Daoy (cell line): ENCODE results near the gene EEF1AKMT2. TPM values are rescaled to one million over a fixed set of nuclear protein-coding genes. Genes with fewer than 3 reads are reported as not detected.
"Not testable (repeated sequence)": the region's sequence is repeated elsewhere in the genome, so short reads cannot be mapped to it uniquely, and the experiment has no call there.

Experiments used
- DNase-seq: peaks from one replicate; pipeline ENCODE4 v3.0.0-alpha.2; 2015; ENCODE audit warnings: low read depth
- total RNA-seq: library from RNA; depleted of rRNA; stranded (reverse); fragments of >200 nt; shearing (Covaris generic); gene quantifications from 2 replicates; pipeline ENCODE4 v1.2.3, GENCODE V29; 2014; rRNA removed

The EEF1AKMT2 gene
- 40.9 and 43.0 TPM in 2 replicates for total RNA-seq

DNA sequence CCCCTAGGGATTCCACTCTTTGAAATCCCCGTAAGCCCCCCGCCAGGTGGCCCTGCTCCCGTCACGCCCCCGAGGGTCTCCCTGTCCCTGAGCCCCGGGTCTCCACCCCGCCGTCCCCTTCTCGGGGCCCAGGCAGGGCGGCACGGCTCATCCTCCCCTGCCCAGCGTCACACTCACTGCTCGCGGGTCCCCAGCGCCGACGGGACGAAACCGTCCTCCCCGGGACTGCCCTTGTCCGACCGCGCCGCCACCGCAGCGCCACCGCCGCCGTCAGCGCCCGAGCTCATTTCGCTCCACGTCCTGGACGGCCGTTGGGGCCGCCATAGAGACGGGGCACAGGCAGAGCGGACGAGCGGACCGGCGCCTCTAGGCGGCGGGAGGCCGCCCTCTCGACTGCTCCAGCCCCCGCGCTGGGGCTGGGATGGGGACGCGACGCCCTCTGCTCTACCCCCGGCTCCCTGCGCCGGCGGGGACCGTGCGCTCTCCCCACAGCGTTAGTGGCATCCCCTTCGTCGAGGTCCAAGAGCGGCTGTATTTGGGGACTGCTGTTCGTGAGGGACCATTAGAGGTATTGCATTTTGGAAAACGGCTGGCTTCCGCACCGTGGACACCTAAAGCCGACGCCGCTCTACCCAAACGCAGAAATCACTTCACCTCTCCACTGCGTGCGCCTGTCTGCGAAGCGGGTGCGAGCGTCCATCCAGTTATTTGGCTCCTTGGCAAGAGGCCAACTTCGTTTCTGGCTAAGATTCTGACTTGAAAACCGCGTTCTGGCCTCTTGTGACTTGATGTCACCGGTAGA, at the start of gene EEF1AKMT2:
TSS of gene EEF1AKMT2 (minus strand) at position 341 of the 802 bp plus-strand sequence. CDS start at position 287, 54 bp downstream.
- DNase-seq, result peak; percentile 86

DNA sequence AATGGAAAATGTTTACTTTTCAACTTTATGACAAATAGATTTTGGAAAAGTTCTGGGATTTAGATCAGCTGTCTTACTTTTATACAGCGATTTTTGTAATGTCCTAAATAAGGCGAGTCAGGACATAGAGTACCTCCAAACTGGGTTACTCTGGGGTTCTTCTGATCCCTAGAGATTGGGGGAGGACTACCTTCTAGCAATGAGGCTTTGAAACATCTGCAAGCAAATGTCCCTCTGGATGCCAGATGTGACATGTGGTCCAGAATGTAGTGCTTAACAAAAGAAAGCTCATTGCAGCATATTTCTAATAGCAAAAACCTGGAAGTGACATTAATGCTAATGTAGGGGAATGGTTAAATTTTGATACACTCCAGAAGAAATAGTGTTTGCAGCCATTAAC, 46.0 kb upstream of the EEF1AKMT2 start:
- DNase-seq, result no peak

DNA sequence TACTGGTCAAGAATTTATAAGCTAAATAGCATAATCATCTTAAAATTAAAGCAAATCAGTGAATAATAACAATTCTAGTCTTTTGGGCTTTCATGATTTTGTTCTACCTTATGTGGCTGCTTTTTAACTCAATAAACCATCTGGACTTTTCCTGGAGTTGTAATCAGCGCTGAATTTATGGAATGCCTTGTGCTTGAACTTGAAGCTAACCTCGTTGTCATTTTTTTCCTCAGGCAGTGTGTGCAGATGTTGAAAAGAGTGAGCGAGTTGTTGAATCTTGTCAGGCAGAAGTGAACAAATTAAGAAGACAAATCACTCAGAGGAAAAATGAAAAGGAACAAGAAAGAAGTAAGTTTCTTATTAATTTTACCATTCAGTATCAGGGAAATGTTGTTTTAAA, 39.4 kb upstream of the EEF1AKMT2 start:
- DNase-seq, result no peak

DNA sequence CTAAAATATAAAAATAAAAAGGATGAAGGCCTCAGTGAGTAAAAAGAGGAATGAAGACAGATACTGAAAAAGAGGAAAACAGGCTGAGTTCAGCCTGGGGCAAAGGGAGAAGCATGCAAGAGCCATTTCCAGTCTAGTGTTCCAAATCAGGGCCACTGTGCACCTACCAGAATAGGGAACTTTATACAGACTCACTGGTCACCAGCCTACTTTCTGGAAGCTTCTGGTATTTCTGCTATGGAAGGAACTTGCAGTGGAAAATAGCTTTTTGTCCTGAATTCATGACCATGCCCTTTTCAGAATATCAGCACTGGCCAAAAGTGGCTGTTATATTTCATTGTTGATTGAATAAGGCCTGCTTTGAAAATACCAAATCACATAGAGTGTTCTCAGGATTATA, 38.8 kb upstream of the EEF1AKMT2 start:
- DNase-seq, result no peak

DNA sequence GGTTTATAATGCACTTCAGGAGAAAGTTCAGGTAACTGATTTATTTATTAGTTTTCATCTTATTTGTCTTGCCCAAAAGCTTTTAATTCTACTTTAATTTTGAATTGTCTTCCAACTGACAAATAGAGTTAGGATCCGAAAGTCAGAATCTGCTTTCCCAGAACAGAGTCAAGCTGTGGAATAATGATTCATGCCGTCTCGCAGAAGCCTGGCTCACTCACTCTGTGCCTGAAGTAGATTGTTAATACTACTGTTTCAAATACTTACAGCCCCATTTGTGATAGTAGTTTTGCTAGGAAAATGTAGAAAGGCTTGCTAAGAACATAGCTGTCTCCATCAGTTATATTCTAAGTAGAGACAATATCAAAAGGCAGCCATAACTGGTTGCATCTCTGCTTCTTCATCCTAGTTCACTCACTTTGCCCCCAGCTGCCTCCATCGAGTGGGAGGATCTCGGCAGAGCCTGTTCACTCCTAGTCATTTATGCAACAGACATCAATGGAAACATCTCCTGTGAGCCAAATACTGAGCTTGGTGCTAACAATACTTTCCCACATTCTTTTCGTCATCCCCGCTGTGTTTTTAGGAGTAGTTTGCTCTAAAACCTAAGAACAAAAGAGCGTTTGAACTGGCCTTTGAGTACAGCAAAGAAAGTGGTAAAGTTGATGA, 37.9 kb upstream of the EEF1AKMT2 start:
- DNase-seq, result no peak

DNA sequence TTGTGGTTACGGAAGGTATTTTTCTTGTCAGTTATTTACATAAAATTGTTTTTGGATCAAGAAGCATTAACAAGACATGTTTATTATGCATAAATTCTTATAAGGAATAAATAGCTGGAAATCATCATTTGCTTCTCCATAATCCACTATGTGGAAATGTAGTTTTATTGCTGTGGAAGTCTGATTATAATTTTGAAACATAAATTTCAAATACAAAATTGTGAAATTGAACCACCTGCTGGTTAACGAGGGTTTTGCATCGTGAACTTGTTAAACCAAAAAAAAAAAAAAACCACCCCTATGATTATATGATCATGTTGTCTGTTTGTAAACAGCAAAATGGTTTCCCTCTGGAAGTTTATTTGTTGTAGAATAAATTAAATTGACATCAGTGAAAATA, 35.8 kb upstream of the EEF1AKMT2 start:
- DNase-seq, result no peak

DNA sequence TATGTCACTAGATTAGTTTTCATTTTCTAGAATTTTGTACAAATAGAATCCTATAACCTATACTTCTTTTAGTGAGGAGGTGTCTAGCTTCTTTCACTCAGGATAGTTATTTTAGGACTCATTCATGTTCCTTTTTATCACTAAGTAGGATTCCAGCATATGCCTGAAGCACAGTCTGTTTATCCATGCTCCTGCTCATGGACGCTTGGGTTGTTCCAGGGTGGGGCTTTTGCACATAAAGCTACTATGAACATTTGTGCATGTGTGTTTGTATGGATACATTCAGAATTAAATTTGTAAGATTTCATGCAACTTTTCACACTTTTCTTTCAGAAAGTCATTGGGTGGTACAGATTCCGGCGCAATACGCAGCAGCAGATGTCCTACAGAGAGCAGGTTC, 34.6 kb upstream of the EEF1AKMT2 start:
- DNase-seq, result no peak

DNA sequence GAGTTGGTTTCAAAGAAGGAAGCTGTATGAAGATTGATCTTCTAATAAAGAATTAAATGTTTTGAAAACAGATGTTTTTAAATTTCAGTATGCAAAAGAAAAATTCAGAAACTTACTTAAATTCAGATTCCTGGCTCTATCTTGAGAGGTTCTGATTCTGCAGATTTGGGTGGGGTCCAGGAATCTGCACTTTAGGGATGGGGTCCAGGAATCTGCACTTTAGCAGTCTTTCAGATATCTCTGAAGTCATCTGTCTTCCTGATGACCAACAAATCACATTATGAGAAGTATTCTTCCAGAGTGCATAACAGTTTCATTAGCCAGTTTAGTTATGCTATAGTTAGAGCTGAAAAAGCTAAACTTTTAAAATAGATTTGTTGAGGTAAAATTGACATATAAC, 34.0 kb upstream of the EEF1AKMT2 start:
- no peak for DNase-seq

DNA sequence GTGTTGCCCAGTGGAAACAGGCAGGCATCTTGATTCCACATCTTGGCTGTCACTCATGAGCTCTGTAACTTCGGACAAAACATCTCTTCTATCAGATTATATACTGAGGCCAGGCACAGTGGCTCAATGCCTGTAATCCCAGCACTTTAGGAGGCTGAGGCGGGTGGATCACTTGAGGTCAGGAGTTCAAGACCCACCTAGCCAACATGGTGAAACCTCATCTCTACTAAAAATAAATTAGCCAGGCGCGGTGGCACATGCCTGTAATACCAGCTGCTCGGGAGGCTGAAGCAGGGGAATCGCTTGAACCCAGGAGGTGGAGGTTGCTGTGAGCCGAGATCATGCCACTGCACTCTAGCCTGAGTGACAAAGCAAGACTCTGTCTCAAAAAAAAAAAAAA, 33.2 kb upstream of the EEF1AKMT2 start:
- DNase-seq, result not testable (repeated sequence)

DNA sequence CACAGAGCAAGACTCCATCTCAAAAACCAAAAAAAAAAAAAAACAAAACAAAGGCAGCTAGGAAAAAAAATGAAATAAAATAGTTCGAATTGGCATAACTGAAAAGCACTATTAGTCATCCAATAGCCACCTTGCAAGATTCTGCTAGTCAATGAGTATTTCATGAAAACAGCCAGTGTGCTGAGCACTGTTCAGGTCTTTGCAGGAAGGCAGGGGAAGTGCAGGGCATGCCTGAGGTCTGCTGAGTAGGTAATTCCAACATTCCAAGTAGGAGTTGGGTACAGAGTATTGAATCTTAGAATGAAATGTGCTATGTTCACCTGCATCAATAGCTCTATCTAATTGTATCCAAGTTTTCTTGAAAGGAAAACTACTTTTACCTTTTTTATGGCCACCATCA, 32.8 kb upstream of the EEF1AKMT2 start:
- no peak for DNase-seq

DNA sequence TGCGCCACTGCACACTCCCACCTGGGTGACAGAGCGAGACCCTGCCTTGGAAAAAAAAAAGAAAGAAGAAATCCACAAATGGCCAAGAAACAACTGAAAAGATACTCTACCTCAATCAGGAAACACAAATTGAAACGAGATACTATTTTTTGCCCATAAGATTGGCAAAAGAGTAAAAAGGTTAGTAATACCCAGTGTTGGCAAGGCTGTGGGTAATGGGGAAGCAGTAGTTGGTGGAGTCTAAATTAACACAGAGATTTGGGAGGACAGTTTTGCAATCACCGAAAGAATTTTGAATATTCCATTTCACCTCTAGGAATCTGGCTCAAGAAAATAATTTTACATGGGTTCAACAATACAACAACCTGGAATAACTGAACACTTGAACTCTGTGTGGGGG, 29.8 kb upstream of the EEF1AKMT2 start:
- no peak for DNase-seq

DNA sequence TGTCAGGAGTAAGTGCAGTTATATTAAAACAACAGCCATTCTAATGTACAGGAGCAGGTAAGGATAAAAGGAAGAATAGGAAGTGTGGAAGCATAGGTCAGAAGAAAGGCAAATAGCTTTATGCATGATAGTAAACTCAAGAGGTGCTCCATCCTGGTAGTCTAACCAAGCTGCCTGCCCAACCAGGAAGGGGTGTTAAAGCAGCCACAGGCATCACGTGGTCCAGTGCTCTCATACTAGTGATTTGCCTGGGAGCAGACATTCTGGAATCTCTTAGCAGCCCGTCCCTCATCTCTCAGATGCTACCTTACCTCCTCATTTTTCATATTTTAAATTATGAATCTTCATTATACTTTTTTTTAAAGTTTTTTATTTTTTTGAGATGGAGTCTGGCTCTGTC, 28.4 kb upstream of the EEF1AKMT2 start:
- no peak for DNase-seq

DNA sequence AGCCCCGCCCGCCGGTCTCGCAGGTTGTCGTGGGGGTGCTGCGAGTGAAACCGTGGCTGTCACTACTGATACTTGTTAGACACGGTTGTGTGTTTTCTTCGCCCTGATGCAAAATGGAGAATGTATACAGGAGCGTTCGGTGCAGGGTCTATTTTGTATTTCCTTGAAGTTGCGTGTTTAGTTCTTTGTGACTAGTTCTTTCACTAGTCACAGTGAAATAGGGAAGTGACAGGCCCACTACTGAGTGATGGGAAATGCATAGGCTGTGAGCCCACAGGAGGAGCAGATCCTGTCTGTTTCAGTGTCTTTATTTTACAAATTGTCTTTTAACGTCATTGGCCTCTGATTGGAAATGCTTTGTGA, 10.6 kb upstream of the EEF1AKMT2 start:
- no peak for DNase-seq

DNA sequence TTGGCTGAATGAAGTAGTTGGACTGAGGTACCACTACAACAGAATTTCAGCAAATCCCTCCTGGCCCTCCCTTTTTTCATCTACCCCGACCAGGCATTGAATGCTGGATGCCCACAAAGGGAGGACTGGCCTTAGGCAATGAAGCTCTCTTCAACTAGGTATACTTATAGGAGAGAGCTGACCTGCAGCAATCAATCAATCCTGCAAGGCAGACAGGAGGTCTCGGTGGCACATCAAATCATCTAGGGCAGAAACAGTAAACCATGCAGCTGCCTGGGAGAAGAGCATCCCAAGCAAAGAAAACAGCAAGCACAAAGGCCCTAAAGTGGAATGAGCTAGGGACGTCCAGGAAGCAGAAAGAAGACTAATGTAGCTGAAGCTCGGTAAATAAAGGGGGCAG, 7.5 kb upstream of the EEF1AKMT2 start:
- DNase-seq, result no peak

DNA sequence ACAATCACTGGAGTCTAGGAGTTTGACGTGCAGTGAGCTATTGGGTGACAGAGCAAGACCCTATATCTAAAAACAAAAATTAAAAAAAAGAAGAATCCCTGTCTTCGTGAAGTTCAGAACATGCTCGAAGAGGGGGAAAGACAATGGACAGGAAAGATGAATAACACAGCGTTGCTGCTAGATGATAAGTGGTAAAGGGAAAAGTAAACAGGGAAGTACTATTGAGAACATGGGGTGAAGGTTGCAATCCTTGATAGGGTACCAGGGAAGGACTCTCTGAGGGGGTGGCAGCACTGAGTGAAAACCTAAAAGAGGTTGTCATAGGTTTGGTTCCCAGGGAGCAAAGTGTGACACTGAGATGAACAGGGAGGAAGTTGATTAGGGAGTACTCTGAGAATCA, 7.1 kb upstream of the EEF1AKMT2 start:
- DNase-seq, result no peak

DNA sequence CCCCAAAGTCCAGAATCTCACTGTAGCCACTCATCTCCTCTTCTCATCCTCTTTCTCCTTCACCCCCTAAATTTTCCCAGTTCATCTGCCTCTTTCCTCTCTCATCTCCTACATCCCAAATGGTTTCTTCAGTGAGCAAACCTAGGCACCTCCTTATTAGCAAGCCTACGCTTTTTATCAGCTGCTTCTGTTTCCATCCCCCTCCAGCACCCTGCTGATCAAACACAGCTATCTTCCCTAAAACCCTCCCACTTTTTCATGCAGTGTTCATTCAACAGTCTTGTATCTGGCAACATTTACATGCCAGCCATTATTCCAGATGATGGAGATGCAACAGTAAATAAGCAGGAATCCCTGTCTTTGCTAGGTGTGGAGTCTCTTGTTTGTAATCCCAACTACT, 6.7 kb upstream of the EEF1AKMT2 start:
- DNase-seq, result no peak

DNA sequence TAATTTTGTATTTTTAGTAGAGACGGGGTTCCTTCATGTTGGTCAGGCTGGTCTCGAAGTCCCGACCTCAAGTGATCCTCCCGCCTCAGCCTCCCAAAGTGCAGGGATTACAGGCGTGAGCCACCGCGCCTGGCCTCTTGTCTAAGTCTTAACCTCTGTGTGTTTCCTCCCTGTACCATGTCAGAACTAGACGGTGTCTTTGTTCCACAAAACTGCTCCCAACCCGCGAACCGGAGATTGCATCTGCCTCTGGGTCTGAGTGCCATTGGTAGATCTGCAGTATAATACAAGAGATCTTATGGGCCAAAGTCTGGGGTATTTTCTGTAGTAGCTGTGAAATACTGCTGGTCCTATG, 1.3 kb upstream of the EEF1AKMT2 start:
- no peak for DNase-seq

DNA sequence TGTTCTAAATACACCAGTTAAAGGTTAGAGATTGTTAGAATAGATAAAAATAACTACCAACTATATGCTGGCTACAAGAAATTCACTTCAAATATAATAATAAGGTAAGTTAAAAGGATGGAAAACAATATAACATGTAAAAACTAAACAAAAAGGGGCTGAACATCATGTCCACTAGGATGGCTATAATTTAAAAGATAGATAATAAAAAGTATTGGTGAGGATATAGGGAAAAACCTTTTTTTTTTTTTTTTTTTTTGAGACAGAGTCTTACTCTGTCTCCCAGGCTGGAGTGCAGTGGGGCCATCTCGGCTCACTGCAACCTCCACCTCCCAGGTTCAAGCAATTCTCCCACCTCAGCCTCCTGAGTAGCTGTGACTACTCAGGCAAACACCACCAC, 8.8 kb downstream of the EEF1AKMT2 start:
- not testable (repeated sequence) for DNase-seq

DNA sequence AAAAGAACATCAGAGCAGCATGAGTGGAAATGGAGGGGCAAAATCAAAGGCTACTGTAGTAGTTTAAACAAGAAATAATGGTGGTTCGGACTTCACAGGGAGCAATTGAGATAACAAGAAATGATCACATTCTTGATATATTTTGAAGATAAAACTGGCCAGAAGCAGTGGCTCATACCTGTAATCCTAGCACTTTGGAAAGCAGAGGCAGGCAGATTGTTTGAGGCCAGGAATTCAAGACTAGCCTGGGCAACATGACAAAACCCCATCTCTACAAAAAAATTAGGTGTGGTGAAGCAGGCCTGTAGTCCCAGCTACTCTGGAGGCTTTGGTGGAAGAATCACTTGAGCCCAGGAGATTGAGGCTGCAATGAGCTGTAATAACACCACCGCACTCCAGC, 22.9 kb downstream of the EEF1AKMT2 start:
- DNase-seq, result no peak

DNA sequence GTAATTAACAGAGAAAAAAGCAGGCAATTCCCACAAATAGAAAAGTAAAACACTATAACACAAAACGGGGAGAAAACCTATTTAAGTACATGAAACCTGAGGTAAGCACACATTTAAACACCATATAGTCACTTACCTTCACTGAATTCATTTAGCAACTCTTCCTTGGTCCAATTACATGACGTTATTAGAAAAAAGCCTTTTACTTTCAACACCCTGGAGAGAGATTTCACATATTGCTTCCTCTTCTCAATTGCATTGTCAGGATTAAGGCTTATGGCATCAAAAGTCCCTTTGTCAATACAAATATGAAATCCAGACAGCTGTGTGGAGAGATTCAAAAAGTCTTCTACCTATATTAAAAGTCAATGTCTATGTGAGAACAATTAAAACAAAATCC, 26.4 kb downstream of the EEF1AKMT2 start:
- DNase-seq, result no peak

DNA sequence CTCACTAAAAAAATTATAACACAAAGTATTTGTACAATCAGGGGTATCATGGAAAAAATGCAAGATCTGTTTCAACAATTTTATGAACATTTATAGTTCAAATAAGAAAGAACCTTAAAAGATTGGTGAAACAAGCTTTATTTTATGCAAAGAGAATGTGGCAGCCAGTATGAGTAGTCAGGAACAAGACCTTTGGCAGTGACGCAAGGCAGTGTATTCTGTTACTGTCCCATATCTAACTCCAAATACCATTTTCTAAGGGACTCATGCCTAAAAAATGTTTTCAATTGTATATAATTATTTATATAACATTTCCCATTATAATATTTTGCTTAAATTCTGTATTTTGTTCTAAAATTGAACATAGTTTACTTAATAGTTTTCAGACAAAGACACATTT, 28.4 kb downstream of the EEF1AKMT2 start:
- no peak for DNase-seq

DNA sequence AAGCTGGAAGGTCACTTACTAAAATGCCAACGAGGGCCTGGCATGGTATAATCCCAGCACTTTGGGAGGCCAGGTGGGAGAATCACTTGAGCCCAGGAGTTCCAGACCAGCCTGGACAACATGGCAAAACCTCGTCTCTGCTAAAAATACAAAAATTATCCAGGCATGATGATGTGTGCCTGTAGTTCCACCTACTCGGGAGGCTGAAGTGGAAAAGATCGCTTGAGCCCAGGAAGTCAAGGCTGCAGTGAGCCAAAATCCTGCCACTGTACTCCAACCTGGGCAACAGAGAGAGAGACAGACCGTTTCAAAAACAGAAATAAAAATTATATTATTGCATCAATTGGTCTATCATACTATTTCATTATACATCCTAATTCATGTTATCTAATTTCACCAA, 29.4 kb downstream of the EEF1AKMT2 start:
- no peak for DNase-seq

DNA sequence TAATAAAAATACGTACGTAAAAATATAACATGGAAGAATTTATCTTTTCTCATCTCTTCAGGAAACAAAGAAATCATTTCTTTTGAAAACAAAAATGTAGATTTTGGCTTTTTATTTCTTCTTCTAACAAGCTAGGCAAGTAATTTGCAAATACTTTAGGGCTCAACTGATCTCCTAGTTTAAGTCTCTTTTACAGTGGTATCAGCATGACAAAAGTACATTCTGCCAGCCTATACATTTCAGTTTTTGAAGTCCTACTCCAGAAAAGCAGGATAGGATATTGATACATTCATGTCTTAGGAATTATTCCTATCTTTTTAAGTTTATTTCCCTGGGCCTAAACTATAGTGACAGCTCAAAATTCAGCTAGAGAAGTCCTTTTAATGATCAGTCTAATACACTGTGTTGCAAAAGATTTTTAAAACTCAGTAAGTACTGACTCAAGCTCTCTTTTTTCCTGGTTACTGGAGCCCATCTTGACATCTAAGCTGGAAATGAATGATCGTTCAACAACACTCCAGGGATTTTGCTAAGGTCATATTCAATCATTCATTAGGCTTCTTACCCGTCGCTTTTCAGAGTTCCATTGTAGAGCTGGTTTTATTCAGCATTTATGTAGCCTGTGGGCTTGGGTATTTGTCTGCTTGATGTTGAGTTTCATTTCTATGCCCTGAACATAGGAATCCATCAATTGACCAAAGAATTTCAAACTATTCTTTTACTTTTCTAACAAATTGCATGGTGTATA, 35.4 kb downstream of the EEF1AKMT2 start:
- DNase-seq, result no peak
